HG02798 (cell line): ENCODE data around the gene RNF212B.
A peak's percentile ranks its signal among the peaks of the same experiment; 100 is the strongest.
"Not testable (repeated sequence)": the region's sequence is repeated elsewhere in the genome, so short reads cannot be mapped to it uniquely, and the experiment has no call there.

ENCODE experiments used
- ATAC-seq: cut with Tn5 transposase; IDR thresholded peaks from one replicate; pipeline ENCODE4 v1.9.1; 2021; ENCODE audit warnings: mild to moderate bottlenecking; ENCODE audit not compliant: unreplicated experiment, poor library complexity

Gene RNF212B

GRCh38 chr14:23242076-23242475, 4.3 kb downstream of the RNF212B start:
- no peak for ATAC-seq

GRCh38 chr14:23243066-23243465, 5.3 kb downstream of the RNF212B start:
- no peak for ATAC-seq

GRCh38 chr14:23245282-23245681, 7.5 kb downstream of the RNF212B start:
- ATAC-seq = no peak

- no peak for ATAC-seq
Observed at GRCh38 chr14:23248601-23249000, 10.9 kb downstream of the RNF212B start.

- no peak for ATAC-seq
Observed at GRCh38 chr14:23249824-23250223, 12.1 kb downstream of the RNF212B start.

- no peak for ATAC-seq
Observed at GRCh38 chr14:23252006-23252405, 14.3 kb downstream of the RNF212B start.

- ATAC-seq = no peak
Observed at GRCh38 chr14:23252420-23253333, 14.9 kb downstream of the RNF212B start.

GRCh38 chr14:23258256-23258655, 20.5 kb downstream of the RNF212B start:
- no peak for ATAC-seq

- no peak for ATAC-seq
Observed at GRCh38 chr14:23259426-23259825, 21.7 kb downstream of the RNF212B start.

- ATAC-seq = not testable (repeated sequence)
Observed at GRCh38 chr14:23260849-23261248, 23.1 kb downstream of the RNF212B start.

- ATAC-seq = no peak
Observed at GRCh38 chr14:23269193-23269592, 31.5 kb downstream of the RNF212B start.

- no peak for ATAC-seq
Observed at GRCh38 chr14:23275412-23275811, 37.7 kb downstream of the RNF212B start.

- ATAC-seq = no peak
Observed at GRCh38 chr14:23277189-23277588, 39.5 kb downstream of the RNF212B start.

GRCh38 chr14:23277928-23278327, 40.2 kb downstream of the RNF212B start:
- not testable (repeated sequence) for ATAC-seq

GRCh38 chr14:23281247-23281646, 43.5 kb downstream of the RNF212B start:
- ATAC-seq = no peak

- peak; percentile 15 for ATAC-seq
Observed at GRCh38 chr14:23284654-23285529, 47.2 kb downstream of the RNF212B start.

GRCh38 chr14:23285530-23286019, 47.8 kb downstream of the RNF212B start:
- peak; percentile 22 for ATAC-seq

- peak; percentile 97 for ATAC-seq
Observed at GRCh38 chr14:23286020-23286901, 48.5 kb downstream of the RNF212B start, which contains the start of gene HOMEZ. TSS of gene HOMEZ (minus strand) at chr14:23286132. CDS start at chr14:23285952, 180 bp downstream.

- ATAC-seq = no peak
Observed at GRCh38 chr14:23286902-23287479, 49.3 kb downstream of the RNF212B start.
